ENCODE measurements around the gene RAB3A. TPM values are rescaled to one million over a fixed set of nuclear protein-coding genes. Genes with fewer than 3 reads are reported as not detected.

The RAB3A gene
- polyA plus RNA-seq, 2 of the 4 experiments (the other 2 are of a cell fraction): 0.39 to 1.0 TPM

DNA sequence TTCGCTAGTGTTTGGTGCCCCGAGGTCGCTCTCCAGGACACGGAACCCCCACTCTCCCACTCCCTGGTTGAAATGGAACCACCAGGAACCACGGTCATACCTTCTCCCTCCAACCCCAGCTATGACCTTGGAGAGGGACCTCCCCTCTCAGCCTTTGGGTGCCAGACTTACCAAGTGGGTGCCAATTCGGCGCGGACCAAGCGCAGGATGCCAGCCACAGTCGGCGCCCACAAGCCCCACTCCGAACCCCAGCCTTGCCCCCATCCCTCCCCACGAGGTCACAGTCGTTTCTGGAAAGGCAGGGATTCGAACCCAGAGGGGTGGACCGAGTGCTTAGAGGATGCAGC is 21.5 kb upstream of the RAB3A start:
- WGBS (ENCODE audit: missing lambda C conversion rate): 82% methylated on average over 10 of the region's 16 CpGs
- peak overlapping the region in 1 of 2 experiments; percentile 85; a peak in 2 of 6 replicates for H3K27ac ChIP-seq
- H3K4me3 ChIP-seq: no peak overlapping the region; the same call in 2 of the 3 replicates
- peaks cover 5% of the 10 kb centered on the region; the same call in 2 of the 3 replicates for H3K4me1 ChIP-seq
- ChIA-PET CTCF (interaction anchor here (1.3 to 2.4 kb wide), 2 partner anchors 27 to 54 kb away, joined by 3 to 9 read pairs; no protein-coding TSS in a partner anchor), POLR2A (no interaction called here)
- H3K9me3 ChIP-seq: no peaks in the 10 kb centered on the region
- no peak for DNase-seq (ENCODE audit: low read depth in 1 of 2, low spot score in 1 of 2)
- peak overlapping the region; percentile 84; the same call in 2 of the 3 replicates for H3K4me2 ChIP-seq
- ATAC-seq: no peak
- no peak for FAIRE-seq
- TF ChIP-seq RNF2 (IDR thresholded peaks at IDR 0.05; ENCODE audit: borderline replicate concordance, low read depth): no peak
- no peak for TF ChIP-seq FOSB (CRISPR knock-in tag; IDR thresholded peaks at IDR 0.05)
- TF ChIP-seq HOXB13 (CRISPR knock-in tag; IDR thresholded peaks at IDR 0.05; ENCODE audit: low read depth): no peak
- TF ChIP-seq, protein P1, sequence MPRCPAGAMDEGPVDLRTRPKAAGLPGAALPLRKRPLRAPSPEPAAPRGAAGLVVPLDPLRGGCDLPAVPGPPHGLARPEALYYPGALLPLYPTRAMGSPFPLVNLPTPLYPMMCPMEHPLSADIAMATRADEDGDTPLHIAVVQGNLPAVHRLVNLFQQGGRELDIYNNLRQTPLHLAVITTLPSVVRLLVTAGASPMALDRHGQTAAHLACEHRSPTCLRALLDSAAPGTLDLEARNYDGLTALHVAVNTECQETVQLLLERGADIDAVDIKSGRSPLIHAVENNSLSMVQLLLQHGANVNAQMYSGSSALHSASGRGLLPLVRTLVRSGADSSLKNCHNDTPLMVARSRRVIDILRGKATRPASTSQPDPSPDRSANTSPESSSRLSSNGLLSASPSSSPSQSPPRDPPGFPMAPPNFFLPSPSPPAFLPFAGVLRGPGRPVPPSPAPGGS (IDR thresholded peaks at IDR 0.05): no peak
- TF ChIP-seq CEBPB (IDR thresholded peaks at IDR 0.05): no peak
- no peak for TF ChIP-seq SMC3 (IDR thresholded peaks at IDR 0.05)
- no peak for TF ChIP-seq CHD2 (IDR thresholded peaks at IDR 0.05; ENCODE audit: low read length, partially characterized antibody)
- TF ChIP-seq ESRRA (IDR thresholded peaks at IDR 0.05; ENCODE audit: borderline replicate concordance, low read length): no peak
- TF ChIP-seq E2F6 (IDR thresholded peaks at IDR 0.05; ENCODE audit: borderline replicate concordance, low read depth): no peak
- no peak for TF ChIP-seq NPAS2 (CRISPR knock-in tag; IDR thresholded peaks at IDR 0.05; ENCODE audit: borderline replicate concordance)
- TF ChIP-seq MAFK (IDR thresholded peaks at IDR 0.05; ENCODE audit: partially characterized antibody): no peak
- TF ChIP-seq JUN (IDR thresholded peaks at IDR 0.05): no peak
- no peak for TF ChIP-seq EHMT2 (IDR thresholded peaks at IDR 0.05; ENCODE audit: low read depth)
- TF ChIP-seq, protein P2, sequence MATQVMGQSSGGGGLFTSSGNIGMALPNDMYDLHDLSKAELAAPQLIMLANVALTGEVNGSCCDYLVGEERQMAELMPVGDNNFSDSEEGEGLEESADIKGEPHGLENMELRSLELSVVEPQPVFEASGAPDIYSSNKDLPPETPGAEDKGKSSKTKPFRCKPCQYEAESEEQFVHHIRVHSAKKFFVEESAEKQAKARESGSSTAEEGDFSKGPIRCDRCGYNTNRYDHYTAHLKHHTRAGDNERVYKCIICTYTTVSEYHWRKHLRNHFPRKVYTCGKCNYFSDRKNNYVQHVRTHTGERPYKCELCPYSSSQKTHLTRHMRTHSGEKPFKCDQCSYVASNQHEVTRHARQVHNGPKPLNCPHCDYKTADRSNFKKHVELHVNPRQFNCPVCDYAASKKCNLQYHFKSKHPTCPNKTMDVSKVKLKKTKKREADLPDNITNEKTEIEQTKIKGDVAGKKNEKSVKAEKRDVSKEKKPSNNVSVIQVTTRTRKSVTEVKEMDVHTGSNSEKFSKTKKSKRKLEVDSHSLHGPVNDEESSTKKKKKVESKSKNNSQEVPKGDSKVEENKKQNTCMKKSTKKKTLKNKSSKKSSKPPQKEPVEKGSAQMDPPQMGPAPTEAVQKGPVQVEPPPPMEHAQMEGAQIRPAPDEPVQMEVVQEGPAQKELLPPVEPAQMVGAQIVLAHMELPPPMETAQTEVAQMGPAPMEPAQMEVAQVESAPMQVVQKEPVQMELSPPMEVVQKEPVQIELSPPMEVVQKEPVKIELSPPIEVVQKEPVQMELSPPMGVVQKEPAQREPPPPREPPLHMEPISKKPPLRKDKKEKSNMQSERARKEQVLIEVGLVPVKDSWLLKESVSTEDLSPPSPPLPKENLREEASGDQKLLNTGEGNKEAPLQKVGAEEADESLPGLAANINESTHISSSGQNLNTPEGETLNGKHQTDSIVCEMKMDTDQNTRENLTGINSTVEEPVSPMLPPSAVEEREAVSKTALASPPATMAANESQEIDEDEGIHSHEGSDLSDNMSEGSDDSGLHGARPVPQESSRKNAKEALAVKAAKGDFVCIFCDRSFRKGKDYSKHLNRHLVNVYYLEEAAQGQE (IDR thresholded peaks at IDR 0.05): no peak
- TF ChIP-seq, protein P3, sequence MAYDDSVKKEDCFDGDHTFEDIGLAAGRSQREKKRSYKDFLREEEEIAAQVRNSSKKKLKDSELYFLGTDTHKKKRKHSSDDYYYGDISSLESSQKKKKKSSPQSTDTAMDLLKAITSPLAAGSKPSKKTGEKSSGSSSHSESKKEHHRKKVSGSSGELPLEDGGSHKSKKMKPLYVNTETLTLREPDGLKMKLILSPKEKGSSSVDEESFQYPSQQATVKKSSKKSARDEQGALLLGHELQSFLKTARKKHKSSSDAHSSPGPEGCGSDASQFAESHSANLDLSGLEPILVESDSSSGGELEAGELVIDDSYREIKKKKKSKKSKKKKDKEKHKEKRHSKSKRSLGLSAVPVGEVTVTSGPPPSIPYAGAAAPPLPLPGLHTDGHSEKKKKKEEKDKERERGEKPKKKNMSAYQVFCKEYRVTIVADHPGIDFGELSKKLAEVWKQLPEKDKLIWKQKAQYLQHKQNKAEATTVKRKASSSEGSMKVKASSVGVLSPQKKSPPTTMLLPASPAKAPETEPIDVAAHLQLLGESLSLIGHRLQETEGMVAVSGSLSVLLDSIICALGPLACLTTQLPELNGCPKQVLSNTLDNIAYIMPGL (CRISPR knock-in tag; IDR thresholded peaks at IDR 0.05; ENCODE audit: borderline replicate concordance): no peak
- TF ChIP-seq CBX2 (IDR thresholded peaks at IDR 0.05; ENCODE audit: borderline replicate concordance, low read depth): no peak
- no peak for TF ChIP-seq PHF8 (IDR thresholded peaks at IDR 0.05; ENCODE audit: borderline replicate concordance, low read depth)
- TF ChIP-seq RCOR1 (IDR thresholded peaks at IDR 0.05; ENCODE audit: low read depth, low read length): no peak
- TF ChIP-seq POLR2A (IDR thresholded peaks at IDR 0.05; ENCODE audit: low read length): no peak

Measured in A549 (cell line).